ENCODE results near the gene HTR2A. TPM values are rescaled to one million over a fixed set of nuclear protein-coding genes. Genes with fewer than 3 reads are reported as not detected.
A peak's percentile ranks its signal among the peaks of the same experiment; 100 is the strongest.

HTR2A gene
- polyA plus RNA-seq, 1 experiment = 0.02 TPM

DNA sequence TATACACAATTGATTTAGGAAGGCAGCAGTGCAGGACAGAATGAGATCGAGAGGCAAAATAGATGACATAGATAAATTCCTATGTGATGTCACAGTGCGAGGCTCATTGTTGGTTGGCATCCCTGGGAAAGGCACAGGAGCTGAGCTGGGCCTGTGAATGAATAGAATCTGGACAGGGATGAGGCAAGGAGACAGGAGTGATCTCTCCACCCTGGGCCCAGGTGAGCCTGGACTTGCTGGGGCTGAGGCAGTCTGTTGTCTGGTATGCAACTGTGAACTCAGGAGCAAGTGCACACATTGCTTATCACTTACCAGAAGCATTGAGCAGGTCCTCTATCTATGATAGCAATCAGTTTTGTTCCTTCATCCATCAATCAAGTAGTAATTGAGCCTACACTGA lies 51.7 kb downstream of the HTR2A start:
- POLR2A ChIA-PET = no interaction called here
- CTCF ChIA-PET = no interaction called here
- no peak overlapping the region for H3K4me3 ChIP-seq (ENCODE audit: low read depth, low read length)
- no peaks in the 10 kb centered on the region for H3K36me3 ChIP-seq (ENCODE audit: control insufficient read depth, insufficient read depth, low read length)
- peaks cover 1% of the 10 kb centered on the region for H3K27me3 ChIP-seq (ENCODE audit: control insufficient read depth, insufficient read depth, low read length)
- no peak for DNase-seq (ENCODE audit: low read depth)
- TF ChIP-seq, protein P1, sequence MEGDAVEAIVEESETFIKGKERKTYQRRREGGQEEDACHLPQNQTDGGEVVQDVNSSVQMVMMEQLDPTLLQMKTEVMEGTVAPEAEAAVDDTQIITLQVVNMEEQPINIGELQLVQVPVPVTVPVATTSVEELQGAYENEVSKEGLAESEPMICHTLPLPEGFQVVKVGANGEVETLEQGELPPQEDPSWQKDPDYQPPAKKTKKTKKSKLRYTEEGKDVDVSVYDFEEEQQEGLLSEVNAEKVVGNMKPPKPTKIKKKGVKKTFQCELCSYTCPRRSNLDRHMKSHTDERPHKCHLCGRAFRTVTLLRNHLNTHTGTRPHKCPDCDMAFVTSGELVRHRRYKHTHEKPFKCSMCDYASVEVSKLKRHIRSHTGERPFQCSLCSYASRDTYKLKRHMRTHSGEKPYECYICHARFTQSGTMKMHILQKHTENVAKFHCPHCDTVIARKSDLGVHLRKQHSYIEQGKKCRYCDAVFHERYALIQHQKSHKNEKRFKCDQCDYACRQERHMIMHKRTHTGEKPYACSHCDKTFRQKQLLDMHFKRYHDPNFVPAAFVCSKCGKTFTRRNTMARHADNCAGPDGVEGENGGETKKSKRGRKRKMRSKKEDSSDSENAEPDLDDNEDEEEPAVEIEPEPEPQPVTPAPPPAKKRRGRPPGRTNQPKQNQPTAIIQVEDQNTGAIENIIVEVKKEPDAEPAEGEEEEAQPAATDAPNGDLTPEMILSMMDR (IDR thresholded peaks at IDR 0.05; ENCODE audit: insufficient read depth, low read depth, low read length) = no peak

DNA sequence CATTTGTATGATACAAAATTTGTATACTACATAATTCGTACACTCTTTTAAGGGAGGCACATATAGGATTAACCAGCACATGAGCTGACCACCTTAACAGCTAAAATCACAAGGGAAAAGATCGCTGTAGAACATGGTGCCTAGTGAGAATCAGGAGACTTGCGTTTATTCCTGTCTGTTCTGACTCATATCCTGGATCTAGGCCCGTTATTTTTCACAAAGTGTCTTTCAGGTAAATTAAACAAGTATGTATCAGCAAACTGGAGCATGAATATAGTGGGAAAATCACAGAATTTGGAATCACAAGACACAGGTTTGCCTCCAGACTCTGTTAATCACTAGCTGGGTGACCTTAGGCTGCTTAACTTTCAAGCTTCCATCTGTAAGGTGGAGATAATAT lies 52.4 kb downstream of the HTR2A start:
- ChIA-PET CTCF (interaction anchor here (0.9 to 1.0 kb wide), 2 partner anchors 9 to 50 kb away, joined by 3 read pairs; no protein-coding TSS in a partner anchor), POLR2A (no interaction called here)

DNA sequence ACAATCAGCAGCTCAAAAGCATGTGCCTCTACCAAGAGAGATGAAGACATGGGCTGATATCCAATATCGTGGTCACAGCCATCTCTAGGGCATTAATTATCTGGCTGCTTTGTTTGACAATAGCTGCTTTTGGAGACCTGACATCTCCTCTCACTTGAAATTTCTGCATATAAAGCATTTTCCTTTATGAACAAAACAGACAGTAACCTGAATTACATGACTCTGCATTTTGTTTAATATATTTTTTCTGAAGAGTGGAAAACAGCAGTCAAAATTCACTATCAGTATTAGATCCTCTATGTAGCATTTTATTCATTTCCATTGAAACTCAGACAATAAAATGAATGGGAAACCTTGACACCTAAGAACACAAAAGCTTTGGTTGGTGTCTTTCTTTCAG lies 57.5 kb downstream of the HTR2A start:
- POLR2A ChIA-PET = no interaction called here
- no peak for DNase-seq (ENCODE audit: low read depth)
- CTCF ChIA-PET = interaction anchor here (1.4 kb wide), 1 partner anchor 9 kb away, joined by 4 read pairs; no protein-coding TSS in a partner anchor

More for the DNA sequence above, 52.4 kb downstream of the HTR2A start:
- DNase-seq (ENCODE audit: low read depth) = no peak
- Histone ChIP-seq H3K36me3 (ENCODE audit: control insufficient read depth, insufficient read depth, low read length) (no peaks in the 10 kb centered on the region), H3K27me3 (ENCODE audit: control insufficient read depth, insufficient read depth, low read length) (peaks cover 1% of the 10 kb centered on the region), H3K4me3 (ENCODE audit: low read depth, low read length) (no peak overlapping the region)
- TF ChIP-seq, protein P1 (IDR thresholded peaks at IDR 0.05; ENCODE audit: insufficient read depth, low read depth, low read length) = no peak

DNA sequence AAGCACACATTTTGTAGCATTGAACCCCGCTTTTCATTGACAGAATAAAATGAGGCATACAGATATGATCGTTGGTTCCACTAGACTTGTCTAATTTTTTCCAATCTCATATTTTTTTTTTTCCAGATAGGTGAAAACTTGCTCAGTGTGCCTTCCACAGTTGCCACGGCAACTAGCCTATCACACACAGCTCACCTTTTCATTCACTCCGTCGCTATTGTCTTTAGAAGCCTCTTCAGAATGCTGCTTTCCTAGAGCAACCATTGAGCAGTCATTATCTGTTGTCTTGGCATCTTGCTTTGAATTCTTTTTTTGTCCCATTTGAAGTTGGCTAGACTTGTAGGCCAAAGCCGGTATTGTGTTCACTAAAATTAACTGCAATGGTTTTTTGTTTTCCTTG lies 62.2 kb downstream of the HTR2A start:
- no peaks in the 10 kb centered on the region for H3K36me3 ChIP-seq (ENCODE audit: control insufficient read depth, insufficient read depth, low read length)
- POLR2A ChIA-PET = no interaction called here
- H3K27me3 ChIP-seq (ENCODE audit: control insufficient read depth, insufficient read depth, low read length) = no peaks in the 10 kb centered on the region; the same call in 1 of the 2 replicates
- no peak overlapping the region for H3K4me3 ChIP-seq (ENCODE audit: low read depth, low read length)
- TF ChIP-seq, protein P1 (IDR thresholded peaks at IDR 0.05; ENCODE audit: insufficient read depth, low read depth, low read length) = no peak
- DNase-seq (ENCODE audit: low read depth) = no peak
- CTCF ChIA-PET = interaction anchor here (0.9 kb wide), 1 partner anchor 10 kb away, joined by 3 read pairs; no protein-coding TSS in a partner anchor

More for the DNA sequence above, 57.5 kb downstream of the HTR2A start:
- Histone ChIP-seq H3K4me3 (ENCODE audit: low read depth, low read length) (no peak overlapping the region), H3K27me3 (ENCODE audit: control insufficient read depth, insufficient read depth, low read length) (no peaks in the 10 kb centered on the region; the same call in none of the 2 replicates), H3K36me3 (ENCODE audit: control insufficient read depth, insufficient read depth, low read length) (no peaks in the 10 kb centered on the region)
- TF ChIP-seq, protein P1 (IDR thresholded peaks at IDR 0.05; ENCODE audit: insufficient read depth, low read depth, low read length) = no peak

DNA sequence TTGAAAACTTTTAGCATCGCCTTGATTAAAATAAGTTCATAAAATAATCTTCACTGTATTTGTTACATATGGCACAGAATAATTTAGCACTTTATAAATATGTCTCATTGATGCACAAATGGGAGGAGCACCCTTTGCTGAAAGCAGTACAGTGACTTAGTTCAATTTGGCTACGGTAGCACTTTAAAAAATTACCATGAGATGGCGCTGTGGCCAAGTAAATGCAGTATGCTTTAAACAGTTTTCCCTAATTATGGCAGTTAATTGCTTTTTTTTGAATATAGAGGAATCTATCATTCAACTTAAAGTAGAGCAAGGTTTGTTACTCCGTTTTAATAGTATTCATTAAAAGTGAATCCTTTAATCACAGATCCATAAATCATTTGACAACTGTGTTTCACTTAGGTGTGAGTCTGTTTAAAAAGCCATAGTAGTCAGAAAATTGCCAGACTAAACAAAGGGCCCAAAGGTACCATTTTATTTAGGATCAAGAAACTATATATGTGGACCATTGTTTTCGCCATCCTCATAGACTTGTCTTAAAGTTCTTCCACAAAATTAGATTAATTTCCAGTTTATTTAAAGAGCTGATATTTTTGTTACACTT lies 65.2 kb downstream of the HTR2A start:
- TF ChIP-seq, protein P1 (IDR thresholded peaks at IDR 0.05; ENCODE audit: insufficient read depth, low read depth, low read length) = peak; percentile 65
- ChIA-PET POLR2A (no interaction called here), CTCF (interaction anchor here (0.6 to 2.1 kb wide), 17 partner anchors 15 to 1938 kb away, joined by 3 to 24 read pairs (median 4); partner anchors contain the start of gene HTR2A)
- DNase-seq (ENCODE audit: low read depth) = peak; percentile 1
- H3K36me3 ChIP-seq (ENCODE audit: control insufficient read depth, insufficient read depth, low read length) = no peaks in the 10 kb centered on the region
- no peaks in the 10 kb centered on the region for H3K27me3 ChIP-seq (ENCODE audit: control insufficient read depth, insufficient read depth, low read length)
- no peak overlapping the region for H3K4me3 ChIP-seq (ENCODE audit: low read depth, low read length)
